ENCODE data around the gene GMDS. TPM values are rescaled to one million over a fixed set of nuclear protein-coding genes. Genes with fewer than 3 reads are reported as not detected.
A peak's percentile ranks its signal among the peaks of the same experiment; 100 is the strongest.

GMDS gene
- total RNA-seq, 1 donor from 2014 or later = 17.9 TPM

GRCh38 chr6:1598433-1598832 is 647.0 kb downstream of the GMDS start:
- no peak overlapping the region for H3K4me3 ChIP-seq (ENCODE audit: low read depth, low read length)
- TF ChIP-seq CTCF (conservative IDR thresholded peaks at IDR 0.05; ENCODE audit: low read depth, low read length) = no peak

GRCh38 chr6:1597924-1598323 is 647.5 kb downstream of the GMDS start:
- no peak for TF ChIP-seq CTCF (conservative IDR thresholded peaks at IDR 0.05; ENCODE audit: low read depth, low read length)
- DNase-seq (ENCODE audit: low read depth) = no peak
- H3K4me3 ChIP-seq (ENCODE audit: low read depth, low read length) = no peak overlapping the region

More at GRCh38 chr6:1598433-1598832, 647.0 kb downstream of the GMDS start:
- DNase-seq (ENCODE audit: low read depth) = no peak

- DNase-seq (ENCODE audit: low read depth) = no peak
- H3K4me3 ChIP-seq (ENCODE audit: low read depth, low read length) = no peak overlapping the region
- no peak for TF ChIP-seq CTCF (conservative IDR thresholded peaks at IDR 0.05; ENCODE audit: low read depth, low read length)
Measured at GRCh38 chr6:1597121-1597744, 648.2 kb downstream of the GMDS start.

GRCh38 chr6:1596088-1596852 is 649.1 kb downstream of the GMDS start:
- no peak for DNase-seq (ENCODE audit: low read depth)

GRCh38 chr6:1595271-1596087 is 649.9 kb downstream of the GMDS start:
- TF ChIP-seq CTCF (conservative IDR thresholded peaks at IDR 0.05; ENCODE audit: low read depth, low read length) = no peak
- no peak for DNase-seq (ENCODE audit: low read depth)
- no peak overlapping the region for H3K4me3 ChIP-seq (ENCODE audit: low read depth, low read length)

More at GRCh38 chr6:1596088-1596852, 649.1 kb downstream of the GMDS start:
- TF ChIP-seq CTCF (conservative IDR thresholded peaks at IDR 0.05; ENCODE audit: low read depth, low read length) = peak; percentile 87
- no peak overlapping the region for H3K4me3 ChIP-seq (ENCODE audit: low read depth, low read length)

GRCh38 chr6:1594445-1595200 is 650.8 kb downstream of the GMDS start:
- no peak for TF ChIP-seq CTCF (conservative IDR thresholded peaks at IDR 0.05; ENCODE audit: low read depth, low read length)
- H3K4me3 ChIP-seq (ENCODE audit: low read depth, low read length) = no peak overlapping the region
- DNase-seq (ENCODE audit: low read depth) = no peak
